Hepatocyte (in vitro differentiated cells): Measurements from ENCODE around the gene KIF5A.

ENCODE experiments used
- CTCF ChIP-seq: fragments of 200-600 bp; sonication (generic); IDR thresholded peaks from 2 replicates; pipeline ENCODE4 v1.5.1; 2016; ENCODE audit warnings: antibody characterized with exemption, mild to moderate bottlenecking; ENCODE audit not compliant: poor library complexity
- EZH2 ChIP-seq: fragments of 200-600 bp; sonication (generic); IDR thresholded peaks from 2 replicates; pipeline ENCODE4 v1.6.1; 2016; ENCODE audit warnings: antibody characterized with exemption, mild to moderate bottlenecking, borderline replicate concordance

- TF ChIP-seq CTCF (no peak), EZH2 (no peak)
Measured at GRCh38 chr12:57516617-57517153, 33.2 kb upstream of the KIF5A start.
